Myocyte (in vitro differentiated cells): ENCODE results near the gene TBX2. TPM values are rescaled to one million over a fixed set of nuclear protein-coding genes. Genes with fewer than 3 reads are reported as not detected.
A peak's percentile ranks its signal among the peaks of the same experiment; 100 is the strongest.
"Not testable (repeated sequence)": the region's sequence is repeated elsewhere in the genome, so short reads cannot be mapped to it uniquely, and the experiment has no call there.

Experiments
- DNase-seq: peaks from one replicate; pipeline ENCODE4 v3.0.0-alpha.2; 2012; ENCODE audit warnings: low read depth
- polyA plus RNA-seq: library from polyadenylated mRNA; unstranded; fragments of >200 nt; gene quantifications from one replicate; pipeline ENCODE4 v1.2.1, GENCODE V29; 2012; ENCODE audit warnings: missing spikeins
- total RNA-seq: library from RNA; depleted of rRNA; stranded (reverse); fragments of >200 nt; gene quantifications from 2 replicates; pipeline ENCODE4 v1.2.3, GENCODE V29; 2014

Gene TBX2
- total RNA-seq = 6.5 and 7.7 TPM in 2 replicates
- 1.8 TPM for polyA plus RNA-seq

- DNase-seq = peak; percentile 92
Observed at GRCh38 chr17:61399131-61400065, at the start of gene TBX2. Gene TBX2, plus strand, starts transcription at chr17:61399843. Its CDS starts 334 bp downstream, at chr17:61400177.

GRCh38 chr17:61351745-61352407, 47.8 kb upstream of the TBX2 start:
- peak; percentile 47 for DNase-seq

- DNase-seq = no peak
Observed at GRCh38 chr17:61352408-61352770, 47.3 kb upstream of the TBX2 start.

GRCh38 chr17:61352781-61353491, 46.7 kb upstream of the TBX2 start:
- DNase-seq = peak; percentile 47

- DNase-seq = no peak
Observed at GRCh38 chr17:61353615-61354014, 46.0 kb upstream of the TBX2 start.

GRCh38 chr17:61354895-61355874, 44.5 kb upstream of the TBX2 start:
- no peak for DNase-seq

- DNase-seq = not testable (repeated sequence)
Observed at GRCh38 chr17:61357061-61357460, 42.6 kb upstream of the TBX2 start.

GRCh38 chr17:61359513-61359912, 40.1 kb upstream of the TBX2 start:
- DNase-seq = not testable (repeated sequence)

GRCh38 chr17:61360318-61360943, 39.2 kb upstream of the TBX2 start:
- no peak for DNase-seq

GRCh38 chr17:61361084-61361483, 38.6 kb upstream of the TBX2 start:
- no peak for DNase-seq

- DNase-seq = no peak
Observed at GRCh38 chr17:61362396-61362795, 37.2 kb upstream of the TBX2 start.

- no peak for DNase-seq
Observed at GRCh38 chr17:61362852-61363600, 36.6 kb upstream of the TBX2 start.

- DNase-seq = no peak
Observed at GRCh38 chr17:61363601-61364462, 35.8 kb upstream of the TBX2 start.

GRCh38 chr17:61364463-61364846, 35.2 kb upstream of the TBX2 start:
- no peak for DNase-seq

- DNase-seq = no peak
Observed at GRCh38 chr17:61366076-61366714, 33.4 kb upstream of the TBX2 start.

- no peak for DNase-seq
Observed at GRCh38 chr17:61366715-61367413, 32.8 kb upstream of the TBX2 start.
